22Rv1 (cell line): ENCODE data around the gene ATF4.

Experiments used
- H3K27ac ChIP-seq: fragments of 450-650 bp; 2 replicates; pipeline ENCODE4 v1.5.1; 2017
- CTCF ChIP-seq: fragments of 450-650 bp; IDR thresholded peaks from 2 replicates; pipeline ENCODE4 v1.5.1; 2017; ENCODE audit warnings: mild to moderate bottlenecking
- ZFX ChIP-seq: fragments of 450-650 bp; IDR thresholded peaks from 2 replicates; pipeline ENCODE4 v1.6.1; 2017; ENCODE audit warnings: antibody characterized with exemption, borderline replicate concordance

The ATF4 gene

GRCh38 chr22:39490966-39491680, 29.2 kb upstream of the ATF4 start:
- H3K27ac ChIP-seq: no peak overlapping the region
- TF ChIP-seq CTCF (no peak), ZFX (no peak)

- no peak for TF ChIP-seq ZFX
- TF ChIP-seq CTCF: no peak
- no peak overlapping the region for H3K27ac ChIP-seq
Measured at GRCh38 chr22:39491696-39492095, 28.7 kb upstream of the ATF4 start.

- TF ChIP-seq CTCF: no peak
- TF ChIP-seq ZFX: no peak
- no peak overlapping the region for H3K27ac ChIP-seq
Measured at GRCh38 chr22:39492186-39492585, 28.2 kb upstream of the ATF4 start.

GRCh38 chr22:39493759-39494158, 26.6 kb upstream of the ATF4 start:
- H3K27ac ChIP-seq: no peak overlapping the region
- TF ChIP-seq CTCF: no peak
- no peak for TF ChIP-seq ZFX

GRCh38 chr22:39494471-39495120, 25.8 kb upstream of the ATF4 start:
- TF ChIP-seq CTCF: no peak
- no peak overlapping the region for H3K27ac ChIP-seq

- H3K27ac ChIP-seq: peak overlapping the region; percentile 17; the same call in 1 of the 2 replicates
- no peak for TF ChIP-seq ZFX
- TF ChIP-seq CTCF: peak; percentile 93
Measured at GRCh38 chr22:39496131-39496838, 24.1 kb upstream of the ATF4 start.

- no peak overlapping the region for H3K27ac ChIP-seq
- TF ChIP-seq ZFX: no peak
- TF ChIP-seq CTCF: no peak
Measured at GRCh38 chr22:39497429-39497828, 22.9 kb upstream of the ATF4 start.
